Left ventricle myocardium superior (tissue), 1 donor: ENCODE data around the gene RFX3. TPM values are rescaled to one million over a fixed set of nuclear protein-coding genes. Genes with fewer than 3 reads are reported as not detected.
A peak's percentile ranks its signal among the peaks of the same experiment; 100 is the strongest.

Source experiments
- ATAC-seq: fragments of 200-7000 bp; cut with Tn5 transposase; one replicate; pipeline ENCODE4 v1.9.1; 2020; ENCODE audit warnings: mild to moderate bottlenecking, moderate library complexity
- DNase-seq: peaks from one replicate; pipeline ENCODE4 v3.0.0-alpha.2; 2020
- intact Hi-C: fragments of 100-400 bp; cut with micrococcal nuclease; formaldehyde crosslinking; loops from one replicate; pipeline ENCODE4 v1.11.0; 2022
- total RNA-seq: library from RNA; stranded (reverse); fragmentation: NEBNext Ultra II Directional; extraction: Animal tissue kit (Norgen Biotek cat#: 25700); gene quantifications from one replicate; pipeline ENCODE4 v1.2.1, GENCODE V29; 2021
- donor health status: DM: no; HTN: yes; CAD: no; lungs with severe emphysema.

Gene RFX3
- total RNA-seq, 1 donor from 2014 or later = 3.0 TPM

DNA sequence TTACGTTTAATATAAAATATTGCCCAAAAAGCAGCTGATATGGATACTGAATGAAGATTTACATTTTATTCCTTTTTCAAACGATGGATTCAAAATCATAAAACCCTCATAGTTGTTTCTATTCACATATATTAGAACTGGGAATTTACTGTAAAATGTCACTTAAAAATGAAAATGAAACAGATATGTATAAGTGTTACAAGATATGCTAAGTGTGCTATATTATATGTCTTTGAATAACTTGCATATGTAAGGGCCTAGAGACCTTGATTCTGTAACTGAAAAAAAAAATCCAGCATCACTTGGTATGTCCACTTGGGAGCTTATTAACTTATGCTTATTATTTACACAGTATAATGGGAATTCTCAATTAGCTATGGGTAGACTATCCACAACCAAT is 43.2 kb downstream of the RFX3 start:
- intact Hi-C loops = no loop called here
- DNase-seq = no peak
- no peak for ATAC-seq

GRCh38 chr9:3480353-3480655 is 45.5 kb downstream of the RFX3 start:
- DNase-seq = no peak
- ATAC-seq = no peak
- intact Hi-C loops = no loop called here

GRCh38 chr9:3479514-3480352 is 46.1 kb downstream of the RFX3 start:
- intact Hi-C loops = no loop called here
- ATAC-seq (no peak), DNase-seq (no peak)

- intact Hi-C loops = no loop called here
- ATAC-seq = no peak
Observed at GRCh38 chr9:3478549-3478953, 47.2 kb downstream of the RFX3 start.

GRCh38 chr9:3477236-3477834 is 48.5 kb downstream of the RFX3 start:
- DNase-seq (no peak), ATAC-seq (no peak)
- intact Hi-C loops = no loop called here

More at GRCh38 chr9:3478549-3478953, 47.2 kb downstream of the RFX3 start:
- DNase-seq = no peak

DNA sequence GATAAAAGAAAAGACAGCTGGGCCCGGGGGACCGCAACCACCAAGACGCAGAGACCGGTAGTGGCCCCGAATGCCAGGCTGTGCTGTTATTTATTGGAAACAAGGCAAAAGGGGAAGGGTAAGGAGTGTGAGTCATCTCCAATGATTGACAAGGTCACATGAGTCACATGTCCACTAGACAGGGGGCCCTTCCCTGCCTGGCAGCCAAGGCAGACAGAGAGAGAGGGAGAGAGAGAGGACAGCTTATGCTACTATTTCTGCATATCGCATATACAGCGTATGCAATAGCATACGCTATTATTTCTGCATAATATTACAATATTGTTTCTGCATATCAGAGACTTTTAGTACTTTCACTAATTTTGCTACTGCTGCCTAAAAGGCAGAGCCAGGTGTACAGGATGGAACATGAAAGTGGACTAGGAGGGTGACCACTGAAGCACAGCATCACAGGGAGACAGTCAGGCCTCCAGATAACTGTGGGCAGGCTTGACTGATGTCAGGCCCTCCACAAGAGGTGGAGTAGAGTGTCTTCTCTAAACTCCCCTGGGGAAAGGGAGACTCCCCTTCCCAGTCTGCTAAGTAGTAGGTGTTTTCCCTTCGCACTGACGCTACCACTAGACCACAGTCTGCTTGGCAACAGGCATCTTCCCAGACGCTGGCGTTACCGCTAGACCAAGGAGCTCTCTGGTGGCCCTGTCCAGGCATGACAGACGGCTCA is 50.3 kb downstream of the RFX3 start:
- no peak for DNase-seq
- intact Hi-C loops = no loop called here
- no peak for ATAC-seq

DNA sequence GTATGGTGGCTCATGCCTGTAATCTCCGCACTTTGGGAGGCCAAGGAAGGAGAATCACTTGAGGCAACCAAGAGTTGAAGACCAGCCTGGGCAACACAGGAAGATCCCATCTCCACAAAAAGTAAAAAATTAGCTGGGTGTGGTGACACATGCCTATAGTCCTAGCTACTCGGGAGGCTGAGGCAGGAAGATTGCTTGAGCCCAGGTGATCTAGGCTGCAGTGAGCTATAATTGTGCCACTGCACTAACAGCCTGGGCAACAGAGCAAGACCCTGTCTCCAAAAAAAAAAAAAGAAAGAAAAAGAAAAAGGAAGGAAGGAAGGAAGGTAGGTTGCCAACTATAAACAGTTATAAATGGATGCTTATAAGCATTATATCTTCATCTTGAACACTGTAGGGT is 51.0 kb downstream of the RFX3 start:
- ATAC-seq = no peak
- intact Hi-C loops = no loop called here
- no peak for DNase-seq

DNA sequence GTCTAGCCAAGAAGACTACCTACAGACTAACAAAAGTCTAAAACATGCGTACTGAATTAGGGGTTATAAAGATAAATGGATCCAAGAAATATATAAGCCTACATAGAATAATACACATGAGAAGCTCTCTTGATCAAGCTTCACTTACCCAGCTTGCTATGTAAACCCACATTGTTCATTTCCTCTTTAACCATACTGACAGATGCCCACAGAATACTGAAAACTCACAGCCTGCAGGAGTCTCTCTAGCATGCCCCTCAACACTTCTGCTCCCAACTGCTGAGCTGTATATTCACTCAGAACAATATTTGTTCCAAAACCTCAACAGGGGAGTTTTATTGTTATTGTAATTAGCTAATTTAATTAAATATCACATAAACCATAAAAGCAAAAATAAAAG is 52.4 kb downstream of the RFX3 start:
- intact Hi-C loops = no loop called here
- no peak for ATAC-seq
- DNase-seq = no peak

- intact Hi-C loops = no loop called here
- no peak for ATAC-seq
- DNase-seq = no peak
Observed at GRCh38 chr9:3471883-3472282, 53.9 kb downstream of the RFX3 start.

DNA sequence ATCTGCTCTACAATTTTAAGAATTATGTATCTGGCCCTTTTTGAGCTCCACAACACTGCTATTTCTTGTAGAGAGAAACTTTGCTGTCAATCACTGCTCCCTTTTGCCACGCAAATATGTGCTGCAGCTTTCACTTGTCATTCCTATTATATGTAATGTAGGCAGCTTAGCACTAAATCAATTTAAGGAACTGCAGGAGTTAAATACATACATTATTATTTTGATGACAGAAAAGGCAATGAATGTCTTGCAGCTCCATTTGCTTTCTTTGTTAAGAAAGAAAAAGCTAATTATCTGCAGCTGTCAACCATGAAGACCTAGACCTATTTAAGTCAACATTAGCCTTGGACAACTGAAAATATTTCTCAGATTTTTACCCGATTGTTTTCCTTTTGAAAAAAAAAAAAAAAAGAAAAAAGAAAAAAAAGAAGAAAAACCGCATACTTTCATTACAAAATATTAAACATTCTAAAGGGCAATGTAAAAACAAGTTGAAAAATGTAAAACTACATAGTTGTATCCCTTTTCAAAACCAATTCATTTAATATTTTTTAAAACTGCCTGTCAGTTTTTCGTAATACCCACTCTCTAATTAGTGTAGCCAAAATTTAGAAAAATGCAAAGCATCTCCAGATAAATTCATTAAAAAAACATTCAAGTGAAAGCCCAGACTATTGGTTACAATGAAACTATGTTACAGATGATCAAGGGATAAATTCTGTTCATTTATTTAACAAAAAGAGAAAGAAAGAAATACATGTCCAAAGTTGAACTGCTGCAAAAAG is 57.2 kb downstream of the RFX3 start:
- intact Hi-C loops = no loop called here
- no peak for DNase-seq

GRCh38 chr9:3467593-3468219 is 58.1 kb downstream of the RFX3 start:
- DNase-seq (peak; percentile 57), ATAC-seq (peak; percentile 91)
- intact Hi-C loops = no loop called here

More for the DNA sequence above, 57.2 kb downstream of the RFX3 start:
- ATAC-seq = no peak

DNA sequence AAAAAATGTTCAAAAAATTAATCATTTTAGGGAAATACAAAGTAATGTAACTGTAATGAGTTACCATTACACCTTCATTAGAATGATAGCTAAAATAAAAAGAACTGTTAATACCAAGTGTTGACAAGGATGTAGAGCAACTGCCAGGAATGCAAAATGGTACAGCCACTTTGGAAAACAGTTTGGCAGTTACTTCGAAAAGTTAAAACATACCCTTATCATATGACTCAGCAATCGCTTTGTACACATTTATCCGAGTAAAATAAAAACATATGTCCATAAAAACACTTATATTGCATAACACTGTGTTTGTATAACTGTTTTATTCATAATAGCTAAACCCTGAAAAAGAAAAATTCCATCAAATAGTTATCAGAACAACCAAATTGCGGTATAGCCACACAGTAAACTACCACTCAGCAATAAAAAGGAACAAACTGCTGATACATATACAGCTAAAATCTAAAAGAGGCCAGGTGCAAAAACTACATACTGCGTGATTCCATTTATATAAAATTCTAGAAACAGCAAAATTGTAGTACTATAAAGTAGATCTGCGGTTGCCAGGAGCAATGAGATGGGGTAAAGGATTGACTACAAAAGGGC is 61.7 kb downstream of the RFX3 start:
- ATAC-seq (no peak), DNase-seq (no peak)
- intact Hi-C loops = no loop called here

GRCh38 chr9:3458806-3459475 is 66.9 kb downstream of the RFX3 start:
- ATAC-seq = no peak

DNA sequence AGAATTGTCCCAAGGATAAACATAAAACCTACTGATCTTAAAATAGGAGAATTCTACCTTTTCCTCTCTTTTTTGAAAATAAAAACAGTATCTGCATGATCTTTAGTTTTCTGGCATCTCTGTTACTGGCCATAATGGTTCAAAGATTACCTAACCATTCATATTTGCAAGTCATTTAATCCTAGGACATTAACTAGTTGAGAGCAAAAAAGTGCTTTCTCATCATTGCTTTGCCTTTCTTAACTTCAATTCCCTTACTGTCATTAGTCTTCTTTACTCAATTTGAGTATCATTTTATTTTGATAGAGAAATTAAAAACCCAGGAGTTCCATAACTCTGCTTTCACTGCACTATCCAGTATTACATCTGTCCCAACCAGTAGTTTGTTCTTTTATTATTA is 68.6 kb downstream of the RFX3 start:
- no peak for DNase-seq
- no peak for ATAC-seq
- intact Hi-C loops = no loop called here

More at GRCh38 chr9:3458806-3459475, 66.9 kb downstream of the RFX3 start:
- intact Hi-C loops = no loop called here
- no peak for DNase-seq

DNA sequence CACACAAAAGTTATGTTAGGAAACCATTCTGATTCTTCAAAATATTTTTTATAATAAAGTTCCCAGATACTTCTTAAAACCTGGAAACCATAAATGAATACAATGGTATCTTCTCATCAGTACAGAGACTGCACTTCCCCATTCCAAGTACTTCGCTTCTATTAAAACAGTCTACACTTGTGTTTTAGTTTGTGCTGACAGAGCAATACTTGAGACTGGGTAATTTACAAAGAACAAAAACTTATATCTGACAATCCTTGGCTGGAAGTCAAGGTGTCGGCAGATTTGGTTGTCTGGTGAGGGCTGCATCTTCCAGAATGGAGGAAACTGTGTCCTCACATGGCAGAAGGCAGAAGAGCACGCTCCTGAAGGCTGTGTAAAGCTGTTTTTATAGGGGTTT is 70.1 kb downstream of the RFX3 start:
- intact Hi-C loops = no loop called here
- DNase-seq (no peak), ATAC-seq (no peak)

- ATAC-seq (no peak), DNase-seq (no peak)
- intact Hi-C loops = no loop called here
Observed at GRCh38 chr9:3455094-3455493, 70.7 kb downstream of the RFX3 start.

- ATAC-seq = no peak
- intact Hi-C loops = no loop called here
- no peak for DNase-seq
Observed at GRCh38 chr9:3451956-3452355, 73.8 kb downstream of the RFX3 start.

GRCh38 chr9:3447788-3448187 is 78.0 kb downstream of the RFX3 start:
- DNase-seq (no peak), ATAC-seq (no peak)
- intact Hi-C loops = no loop called here
